HCT116 (cell line): ENCODE data around the gene C19orf44. TPM values are rescaled to one million over a fixed set of nuclear protein-coding genes. Genes with fewer than 3 reads are reported as not detected.

Experiments
- ATAC-seq: fragments of 200-7000 bp; cut with Tn5 transposase; 2 replicates; pipeline ENCODE4 v1.9.1; 2020; ENCODE audit warnings: mild to moderate bottlenecking, moderate library complexity
- BruUV-seq: library from RNA; stranded (reverse); fragments of 400-500 nt; replicated peaks from 2 replicates; lab custom pipeline; 2021; lab: Mats Ljungman, UMichigan
- CTCF ChIA-PET: fragments of 300-600 bp; sonication (Branson Sonifier 250); formaldehyde crosslinking; loops from one replicate; lab custom pipeline; 2021; ENCODE audit warnings: antibody characterized with exemption; lab: Charles Lee
- POLR2A ChIA-PET: fragments of 300-600, 350-600 bp; sonication (Branson Sonifier 250); formaldehyde crosslinking; loops from one replicate; lab custom pipeline; 2021; ENCODE audit warnings: antibody characterized with exemption; lab: Charles Lee
- RAD21 ChIA-PET, 2 experiments: fragments of 300-600 bp; sonication (Branson Sonifier 250); formaldehyde crosslinking; loops; one replicate each; lab custom pipeline; 2023; ENCODE audit warnings: low total read pairs in 2 of 2; ENCODE audit not compliant: uncharacterized antibody in 2 of 2, unreplicated experiment in 2 of 2, low non-redundant PET in 1 of 2; lab: Charles Lee
- DNase-seq: peaks from one replicate; pipeline ENCODE4 v3.0.0-alpha.2; 2010; ENCODE audit warnings: low read depth, low spot score
- H2AFZ ChIP-seq: fragments of 200-600 bp; shearing (Covaris generic), sonication (generic); 2 replicates; pipeline ENCODE4 v1.6.1; 2017; ENCODE audit warnings: low read depth, mixed run types, mixed read lengths, antibody characterized with exemption, low read length; ENCODE audit not compliant: poor library complexity, severe bottlenecking
- H3K27ac ChIP-seq: 2 replicates; pipeline ENCODE4 v1.5.1; 2012; ENCODE audit warnings: low read depth, low read length
- H3K27me3 ChIP-seq: fragments of 200-600 bp; sonication (generic); 2 replicates; pipeline ENCODE4 v1.6.1; 2016; ENCODE audit warnings: mixed run types, low read length, mixed read lengths; ENCODE audit not compliant: insufficient read depth
- H3K36me3 ChIP-seq, 2 experiments: fragments of 200-500 bp in 1 of 2; fragments of 200-600 bp in 1 of 2; sonication (Bioruptor generic) in 1 of 2; sonication (generic) in 1 of 2; 2 replicates each; pipeline versions ENCODE4 v1.5.1 to v1.6.1; 2014 to 2016; ENCODE audit warnings: low read length in 2 of 2, inconsistent platforms in 1 of 2, mixed read lengths in 1 of 2, mixed run types in 1 of 2; ENCODE audit not compliant: insufficient read depth in 2 of 2, control insufficient read depth in 1 of 2
- H3K4me1 ChIP-seq, 2 experiments: fragments of 200-600 bp in 1 of 2; sonication (generic) in 1 of 2; 2 replicates each; pipeline versions ENCODE4 v1.5.1 to v1.6.1; 2012 to 2017; ENCODE audit warnings: low read length in 2 of 2, inconsistent platforms in 1 of 2, mild to moderate bottlenecking in 1 of 2, mixed read lengths in 1 of 2, mixed run types in 1 of 2, moderate library complexity in 1 of 2; ENCODE audit not compliant: insufficient read depth in 2 of 2, control insufficient read depth in 1 of 2
- H3K4me2 ChIP-seq: fragments of 200-600 bp; sonication (generic); 2 replicates; pipeline ENCODE4 v1.6.1; 2017; ENCODE audit warnings: mixed run types, low read length, mixed read lengths
- H3K4me3 ChIP-seq, 2 experiments: fragments of 200-600 bp in 1 of 2; sonication (generic) in 1 of 2; replicated peaks in 1 of 2; 2 replicates each; pipeline ENCODE4 v1.5.1; 2011 to 2016; ENCODE audit warnings: low read length in 2 of 2, control low read depth in 1 of 2, low read depth in 1 of 2, mild to moderate bottlenecking in 1 of 2, mixed read lengths in 1 of 2, mixed run types in 1 of 2
- H3K79me2 ChIP-seq: fragments of 200-600 bp; sonication (generic); 2 replicates; pipeline ENCODE4 v1.6.1; 2017; ENCODE audit warnings: mild to moderate bottlenecking, mixed run types, low read length, moderate library complexity, mixed read lengths; ENCODE audit not compliant: insufficient read depth
- H3K9ac ChIP-seq: fragments of 200-600 bp; sonication (generic); 2 replicates; pipeline ENCODE4 v1.6.1; 2016; ENCODE audit warnings: low read length, mixed read lengths
- H3K9me2 ChIP-seq: fragments of 200-600 bp; sonication (generic), shearing (Covaris generic); 2 replicates; pipeline ENCODE4 v1.6.1; 2017; ENCODE audit warnings: mixed run types, mild to moderate bottlenecking, moderate library complexity; ENCODE audit not compliant: insufficient read depth
- H3K9me3 ChIP-seq, 2 experiments: fragments of 200-500 bp in 1 of 2; fragments of 200-600 bp in 1 of 2; sonication (Bioruptor generic) in 1 of 2; sonication (generic) in 1 of 2; 2 replicates each; pipeline ENCODE4 v1.6.1; 2014 to 2017; ENCODE audit warnings: low read length in 2 of 2, mixed read lengths in 2 of 2, inconsistent platforms in 1 of 2, low read depth in 1 of 2, mild to moderate bottlenecking in 1 of 2, mixed run types in 1 of 2, moderate library complexity in 1 of 2; ENCODE audit not compliant: control insufficient read depth in 1 of 2, insufficient read depth in 1 of 2
- H4K20me1 ChIP-seq: fragments of 200-600 bp; sonication (generic), shearing (Covaris generic); 2 replicates; pipeline ENCODE4 v1.6.1; 2017; ENCODE audit warnings: mixed run types, mild to moderate bottlenecking, moderate library complexity; ENCODE audit not compliant: insufficient read depth
- CBX3 ChIP-seq: IDR thresholded peaks from 2 replicates; pipeline ENCODE4 v1.6.1; 2012; ENCODE audit warnings: low read depth
- CEBPB ChIP-seq: IDR thresholded peaks from 2 replicates; pipeline ENCODE4 v1.6.1; 2012; ENCODE audit warnings: low read depth
- ELF1 ChIP-seq: IDR thresholded peaks from 2 replicates; pipeline ENCODE4 v1.6.1; 2012; ENCODE audit warnings: low read depth, borderline replicate concordance
- EZH2 ChIP-seq: fragments of 200-600 bp; sonication (generic); IDR thresholded peaks from 2 replicates; pipeline ENCODE4 v1.6.1; 2017; ENCODE audit warnings: antibody characterized with exemption, mixed run types
- EZH2phosphoT487 ChIP-seq: fragments of 200-600 bp; IDR thresholded peaks from 2 replicates; pipeline ENCODE4 v1.6.1; 2018; ENCODE audit warnings: antibody characterized with exemption, borderline replicate concordance
- FOSL1 ChIP-seq: IDR thresholded peaks from 2 replicates; pipeline ENCODE4 v1.6.1; 2012; ENCODE audit warnings: low read depth
- JUND ChIP-seq: IDR thresholded peaks from 2 replicates; pipeline ENCODE4 v1.6.1; 2012
- POLR2A ChIP-seq: IDR thresholded peaks from 2 replicates; pipeline ENCODE4 v1.7.0; 2011; ENCODE audit warnings: borderline replicate concordance; ENCODE audit not compliant: insufficient read depth, insufficient read length; ENCODE audit errors: extremely low read depth
- POLR2AphosphoS5 ChIP-seq: IDR thresholded peaks from 2 replicates; pipeline ENCODE4 v1.6.1; 2011; ENCODE audit warnings: mild to moderate bottlenecking, low read depth, low read length, moderate library complexity
- RAD21 ChIP-seq: IDR thresholded peaks from 2 replicates; pipeline ENCODE4 v1.6.1; 2012; ENCODE audit warnings: low read depth, mild to moderate bottlenecking
- SIN3A ChIP-seq: IDR thresholded peaks from 2 replicates; pipeline ENCODE4 v1.6.1; 2012; ENCODE audit warnings: low read depth
- SP1 ChIP-seq: IDR thresholded peaks from 2 replicates; pipeline ENCODE4 v1.6.1; 2012; ENCODE audit warnings: low read depth
- SRF ChIP-seq: IDR thresholded peaks from 2 replicates; pipeline ENCODE4 v1.6.1; 2012; ENCODE audit warnings: low read depth
- TCF7L2 ChIP-seq: IDR thresholded peaks from 2 replicates; pipeline ENCODE4 v1.7.0; 2011; ENCODE audit warnings: borderline replicate concordance, inconsistent platforms; ENCODE audit not compliant: insufficient read depth, insufficient read length; ENCODE audit errors: extremely low read depth
- ZFX ChIP-seq: fragments of 450-650 bp; IDR thresholded peaks from 2 replicates; pipeline ENCODE4 v1.6.1; 2017
- ZNF274 ChIP-seq: fragments of 200-500 bp; sonication (Bioruptor generic); IDR thresholded peaks from 2 replicates; pipeline ENCODE4 v1.6.1; 2014; ENCODE audit warnings: mild to moderate bottlenecking, low read depth, low read length, inconsistent platforms
- intact Hi-C: fragments of 100-400 bp; cut with micrococcal nuclease; formaldehyde crosslinking; loops from 2 replicates; pipeline ENCODE4 v1.10.0; 2022
- total RNA-seq: library from RNA; stranded (reverse); gene quantifications from one replicate; pipeline ENCODE4 v1.2.1, GENCODE V29; 2021; ENCODE audit not compliant: unreplicated experiment
- TF ChIP-seq, protein P1 (sequence below): IDR thresholded peaks from 2 replicates; pipeline ENCODE4 v1.6.1; 2012; ENCODE audit warnings: low read depth
- TF ChIP-seq, protein P2 (sequence below): IDR thresholded peaks from 2 replicates; pipeline ENCODE4 v1.6.1; 2011; ENCODE audit warnings: mild to moderate bottlenecking, low read length, moderate library complexity; ENCODE audit not compliant: insufficient replicate concordance; ENCODE audit errors: extremely low read depth
- TF ChIP-seq, protein P3 (sequence below): IDR thresholded peaks from 2 replicates; pipeline ENCODE4 v1.6.1; 2012
- TF ChIP-seq, protein P4 (sequence below), 3 experiments: fragments of 200-600 bp in 1 of 3; sonication (generic) in 1 of 3; IDR thresholded peaks in 2 of 3; conservative IDR thresholded peaks in 1 of 3; 2 replicates each; pipeline ENCODE4 v1.5.1; 2012 to 2017; ENCODE audit warnings: low read depth in 2 of 3, low read length in 2 of 3, antibody characterized with exemption in 1 of 3, borderline replicate concordance in 1 of 3, control low read depth in 1 of 3, mild to moderate bottlenecking in 1 of 3, mixed read lengths in 1 of 3, mixed run types in 1 of 3, moderate library complexity in 1 of 3; ENCODE audit not compliant: insufficient read depth in 1 of 3

Gene C19orf44
- total RNA-seq, 1 experiment from 2014 or later, result 6.8 TPM

DNA sequence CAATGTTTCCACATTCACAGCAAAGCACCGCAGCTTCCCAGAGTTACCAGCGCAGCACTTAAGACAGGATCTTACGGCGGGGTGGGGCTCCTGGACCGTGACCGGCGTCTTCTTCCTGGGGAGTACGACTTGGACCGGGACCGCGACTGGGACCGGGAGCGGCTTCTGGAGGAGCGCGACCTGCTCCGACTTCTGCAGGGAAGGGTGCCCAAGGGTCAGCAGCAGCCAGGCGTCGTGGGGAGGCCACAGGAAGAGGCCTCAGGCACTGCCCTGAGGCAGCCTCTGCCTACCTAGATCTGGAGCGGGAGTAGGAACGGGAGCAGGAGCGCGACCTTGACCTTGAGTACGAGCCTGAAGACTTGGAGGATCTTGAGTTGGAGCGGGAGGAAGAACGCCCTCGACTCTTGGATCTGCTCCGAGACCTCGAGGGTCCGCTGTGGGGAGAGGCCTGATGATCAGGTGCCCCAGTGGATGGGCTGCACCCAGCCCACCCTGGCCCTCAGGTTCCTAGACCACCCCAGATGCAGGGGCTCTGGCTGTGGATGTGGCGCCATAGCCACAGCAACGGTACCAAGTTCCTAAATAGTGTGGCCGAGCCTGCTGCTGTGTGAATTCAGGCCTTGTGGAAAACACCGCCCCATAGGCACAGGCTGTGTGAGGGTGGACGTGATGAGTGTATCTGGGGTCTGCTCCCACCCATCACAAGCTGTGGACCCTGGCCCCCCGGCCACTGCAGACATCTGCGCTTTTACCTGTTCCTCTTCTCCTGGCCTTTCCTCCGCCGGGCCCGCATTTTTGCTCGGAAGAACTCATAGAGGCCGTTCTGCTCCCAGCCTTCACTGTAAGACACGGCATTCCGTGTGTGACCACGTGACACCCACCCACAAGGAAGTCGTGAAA is 24.1 kb downstream of the C19orf44 start:
- ChIA-PET CTCF (no interaction called here), RAD21 (no interaction called here), POLR2A (no interaction called here)
- ATAC-seq (no peak), DNase-seq (no peak)
- TF ChIP-seq, protein P1, sequence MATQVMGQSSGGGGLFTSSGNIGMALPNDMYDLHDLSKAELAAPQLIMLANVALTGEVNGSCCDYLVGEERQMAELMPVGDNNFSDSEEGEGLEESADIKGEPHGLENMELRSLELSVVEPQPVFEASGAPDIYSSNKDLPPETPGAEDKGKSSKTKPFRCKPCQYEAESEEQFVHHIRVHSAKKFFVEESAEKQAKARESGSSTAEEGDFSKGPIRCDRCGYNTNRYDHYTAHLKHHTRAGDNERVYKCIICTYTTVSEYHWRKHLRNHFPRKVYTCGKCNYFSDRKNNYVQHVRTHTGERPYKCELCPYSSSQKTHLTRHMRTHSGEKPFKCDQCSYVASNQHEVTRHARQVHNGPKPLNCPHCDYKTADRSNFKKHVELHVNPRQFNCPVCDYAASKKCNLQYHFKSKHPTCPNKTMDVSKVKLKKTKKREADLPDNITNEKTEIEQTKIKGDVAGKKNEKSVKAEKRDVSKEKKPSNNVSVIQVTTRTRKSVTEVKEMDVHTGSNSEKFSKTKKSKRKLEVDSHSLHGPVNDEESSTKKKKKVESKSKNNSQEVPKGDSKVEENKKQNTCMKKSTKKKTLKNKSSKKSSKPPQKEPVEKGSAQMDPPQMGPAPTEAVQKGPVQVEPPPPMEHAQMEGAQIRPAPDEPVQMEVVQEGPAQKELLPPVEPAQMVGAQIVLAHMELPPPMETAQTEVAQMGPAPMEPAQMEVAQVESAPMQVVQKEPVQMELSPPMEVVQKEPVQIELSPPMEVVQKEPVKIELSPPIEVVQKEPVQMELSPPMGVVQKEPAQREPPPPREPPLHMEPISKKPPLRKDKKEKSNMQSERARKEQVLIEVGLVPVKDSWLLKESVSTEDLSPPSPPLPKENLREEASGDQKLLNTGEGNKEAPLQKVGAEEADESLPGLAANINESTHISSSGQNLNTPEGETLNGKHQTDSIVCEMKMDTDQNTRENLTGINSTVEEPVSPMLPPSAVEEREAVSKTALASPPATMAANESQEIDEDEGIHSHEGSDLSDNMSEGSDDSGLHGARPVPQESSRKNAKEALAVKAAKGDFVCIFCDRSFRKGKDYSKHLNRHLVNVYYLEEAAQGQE, result no peak
- TF ChIP-seq EZH2 (no peak), TCF7L2 (no peak), SRF (no peak), POLR2AphosphoS5 (no peak), EZH2phosphoT487 (no peak), FOSL1 (no peak), CEBPB (no peak), POLR2A (no peak), CBX3 (no peak), ZNF274 (no peak), SIN3A (no peak), RAD21 (no peak), ELF1 (no peak), SP1 (no peak), ZFX (no peak), JUND (no peak)
- TF ChIP-seq, protein P2, sequence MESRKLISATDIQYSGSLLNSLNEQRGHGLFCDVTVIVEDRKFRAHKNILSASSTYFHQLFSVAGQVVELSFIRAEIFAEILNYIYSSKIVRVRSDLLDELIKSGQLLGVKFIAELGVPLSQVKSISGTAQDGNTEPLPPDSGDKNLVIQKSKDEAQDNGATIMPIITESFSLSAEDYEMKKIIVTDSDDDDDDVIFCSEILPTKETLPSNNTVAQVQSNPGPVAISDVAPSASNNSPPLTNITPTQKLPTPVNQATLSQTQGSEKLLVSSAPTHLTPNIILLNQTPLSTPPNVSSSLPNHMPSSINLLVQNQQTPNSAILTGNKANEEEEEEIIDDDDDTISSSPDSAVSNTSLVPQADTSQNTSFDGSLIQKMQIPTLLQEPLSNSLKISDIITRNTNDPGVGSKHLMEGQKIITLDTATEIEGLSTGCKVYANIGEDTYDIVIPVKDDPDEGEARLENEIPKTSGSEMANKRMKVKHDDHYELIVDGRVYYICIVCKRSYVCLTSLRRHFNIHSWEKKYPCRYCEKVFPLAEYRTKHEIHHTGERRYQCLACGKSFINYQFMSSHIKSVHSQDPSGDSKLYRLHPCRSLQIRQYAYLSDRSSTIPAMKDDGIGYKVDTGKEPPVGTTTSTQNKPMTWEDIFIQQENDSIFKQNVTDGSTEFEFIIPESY, result no peak
- TF ChIP-seq, protein P3, sequence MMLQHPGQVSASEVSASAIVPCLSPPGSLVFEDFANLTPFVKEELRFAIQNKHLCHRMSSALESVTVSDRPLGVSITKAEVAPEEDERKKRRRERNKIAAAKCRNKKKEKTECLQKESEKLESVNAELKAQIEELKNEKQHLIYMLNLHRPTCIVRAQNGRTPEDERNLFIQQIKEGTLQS, result no peak
- TF ChIP-seq, protein P4, sequence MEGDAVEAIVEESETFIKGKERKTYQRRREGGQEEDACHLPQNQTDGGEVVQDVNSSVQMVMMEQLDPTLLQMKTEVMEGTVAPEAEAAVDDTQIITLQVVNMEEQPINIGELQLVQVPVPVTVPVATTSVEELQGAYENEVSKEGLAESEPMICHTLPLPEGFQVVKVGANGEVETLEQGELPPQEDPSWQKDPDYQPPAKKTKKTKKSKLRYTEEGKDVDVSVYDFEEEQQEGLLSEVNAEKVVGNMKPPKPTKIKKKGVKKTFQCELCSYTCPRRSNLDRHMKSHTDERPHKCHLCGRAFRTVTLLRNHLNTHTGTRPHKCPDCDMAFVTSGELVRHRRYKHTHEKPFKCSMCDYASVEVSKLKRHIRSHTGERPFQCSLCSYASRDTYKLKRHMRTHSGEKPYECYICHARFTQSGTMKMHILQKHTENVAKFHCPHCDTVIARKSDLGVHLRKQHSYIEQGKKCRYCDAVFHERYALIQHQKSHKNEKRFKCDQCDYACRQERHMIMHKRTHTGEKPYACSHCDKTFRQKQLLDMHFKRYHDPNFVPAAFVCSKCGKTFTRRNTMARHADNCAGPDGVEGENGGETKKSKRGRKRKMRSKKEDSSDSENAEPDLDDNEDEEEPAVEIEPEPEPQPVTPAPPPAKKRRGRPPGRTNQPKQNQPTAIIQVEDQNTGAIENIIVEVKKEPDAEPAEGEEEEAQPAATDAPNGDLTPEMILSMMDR (IDR thresholded peaks at IDR 0.05 in 2 of 3, conservative IDR thresholded peaks at IDR 0.05 in 1 of 3; ENCODE audit: borderline replicate concordance in 1 of 3, insufficient read depth in 1 of 3, low read depth in 2 of 3, low read length in 2 of 3), result no peak
- no peaks in the 10 kb centered on the region for H3K9me3 ChIP-seq
- no peaks in the 10 kb centered on the region for H3K9me2 ChIP-seq
- H3K4me2 ChIP-seq, result no peak overlapping the region
- intact Hi-C loops, result no loop called here
- H3K4me3 ChIP-seq, result no peak overlapping the region
- H3K79me2 ChIP-seq, result no peaks in the 10 kb centered on the region; the same call in 1 of the 2 replicates
- peaks cover 37 to 68% of the 10 kb centered on the region in 2 experiments; a peak in 3 of 4 replicates for H3K36me3 ChIP-seq
- no peak overlapping the region for H3K9ac ChIP-seq
- H2AFZ ChIP-seq, result no peak overlapping the region
- H3K27ac ChIP-seq, result no peak overlapping the region
- no peaks in the 10 kb centered on the region for H3K27me3 ChIP-seq
- no TSS peak for BruUV-seq
- H3K4me1 ChIP-seq, result no peaks in the 10 kb centered on the region
- no peaks in the 10 kb centered on the region for H4K20me1 ChIP-seq
